H1 (cell line): ENCODE measurements around the gene ABCB11. TPM values are rescaled to one million over a fixed set of nuclear protein-coding genes. Genes with fewer than 3 reads are reported as not detected.

Experiments used
- CHD2 ChIP-seq: IDR thresholded peaks from 2 replicates; pipeline ENCODE4 v1.6.1; 2012; ENCODE audit warnings: low read length, improper control_type of control experiment
- CTBP2 ChIP-seq: IDR thresholded peaks from 2 replicates; pipeline ENCODE4 v1.7.0; 2011; ENCODE audit warnings: borderline replicate concordance, mild to moderate bottlenecking, moderate library complexity, mixed read lengths, low read length; ENCODE audit not compliant: insufficient read depth, insufficient read length
- KDM1A ChIP-seq: fragments of 200-600, 300-600 bp; sonication (generic); IDR thresholded peaks from 2 replicates; pipeline ENCODE4 v1.7.1; 2016; ENCODE audit warnings: mild to moderate bottlenecking, low read length, borderline replicate concordance
- KDM5A ChIP-seq: fragments of 200-600 bp; IDR thresholded peaks from 2 replicates; pipeline ENCODE4 v1.7.1; 2012; ENCODE audit warnings: mild to moderate bottlenecking, low read length, inconsistent platforms, mixed read lengths
- polyA plus RNA-seq, 7 experiments: library from polyadenylated mRNA; depleted of rRNA in 3 of 7; stranded (reverse) in 5 of 7; unstranded in 2 of 7; fragments of >200 nt in 5 of 7; fragments of 200-250 nt in 2 of 7; gene quantifications; 1 replicate in 5 of 7; 2 replicates in 1 of 7; 4 replicates in 1 of 7; pipeline versions ENCODE4 v1.2.1 to v1.2.3, GENCODE V29; 2011 to 2013; ENCODE audit warnings: missing spikeins in 2 of 7, mixed read lengths in 2 of 7
- total RNA-seq: library from RNA; stranded (reverse); fragmentation: NEBNext Ultra II Directional; extraction: Animal tissue kit (Norgen Biotek cat#: 25700); gene quantifications from 2 replicates; pipeline ENCODE4 v1.2.1, GENCODE V29; 2021

ABCB11 gene
- total and polyA plus RNA-seq, 2 of the 8 experiments (the other 6 are each of a cell fraction or from before 2014, with no cell fraction given) = not detected

- TF ChIP-seq CTBP2 = no peak
- no peak for TF ChIP-seq KDM5A
- TF ChIP-seq CHD2 = no peak
- TF ChIP-seq KDM1A = no peak
- TF ChIP-seq, all 59 proteins: peak for 0
Observed at GRCh38 chr2:169041594-169041993, 10.5 kb upstream of the ABCB11 start (continued).
